Measurements from ENCODE around the gene CACNA1I.

- TF ChIP-seq, protein P1, sequence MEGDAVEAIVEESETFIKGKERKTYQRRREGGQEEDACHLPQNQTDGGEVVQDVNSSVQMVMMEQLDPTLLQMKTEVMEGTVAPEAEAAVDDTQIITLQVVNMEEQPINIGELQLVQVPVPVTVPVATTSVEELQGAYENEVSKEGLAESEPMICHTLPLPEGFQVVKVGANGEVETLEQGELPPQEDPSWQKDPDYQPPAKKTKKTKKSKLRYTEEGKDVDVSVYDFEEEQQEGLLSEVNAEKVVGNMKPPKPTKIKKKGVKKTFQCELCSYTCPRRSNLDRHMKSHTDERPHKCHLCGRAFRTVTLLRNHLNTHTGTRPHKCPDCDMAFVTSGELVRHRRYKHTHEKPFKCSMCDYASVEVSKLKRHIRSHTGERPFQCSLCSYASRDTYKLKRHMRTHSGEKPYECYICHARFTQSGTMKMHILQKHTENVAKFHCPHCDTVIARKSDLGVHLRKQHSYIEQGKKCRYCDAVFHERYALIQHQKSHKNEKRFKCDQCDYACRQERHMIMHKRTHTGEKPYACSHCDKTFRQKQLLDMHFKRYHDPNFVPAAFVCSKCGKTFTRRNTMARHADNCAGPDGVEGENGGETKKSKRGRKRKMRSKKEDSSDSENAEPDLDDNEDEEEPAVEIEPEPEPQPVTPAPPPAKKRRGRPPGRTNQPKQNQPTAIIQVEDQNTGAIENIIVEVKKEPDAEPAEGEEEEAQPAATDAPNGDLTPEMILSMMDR (IDR thresholded peaks at IDR 0.05), result no peak
- TF ChIP-seq POLR2A (IDR thresholded peaks at IDR 0.05), result no peak
Observed at GRCh38 chr22:39603345-39603744, 32.8 kb downstream of the CACNA1I start.
